GM19043 (cell line): ENCODE results near the gene FAM131A.

ENCODE experiments used
- ATAC-seq: cut with Tn5 transposase; IDR thresholded peaks from one replicate; pipeline ENCODE4 v1.9.1; 2021; ENCODE audit warnings: low read depth; ENCODE audit not compliant: unreplicated experiment

FAM131A gene

DNA sequence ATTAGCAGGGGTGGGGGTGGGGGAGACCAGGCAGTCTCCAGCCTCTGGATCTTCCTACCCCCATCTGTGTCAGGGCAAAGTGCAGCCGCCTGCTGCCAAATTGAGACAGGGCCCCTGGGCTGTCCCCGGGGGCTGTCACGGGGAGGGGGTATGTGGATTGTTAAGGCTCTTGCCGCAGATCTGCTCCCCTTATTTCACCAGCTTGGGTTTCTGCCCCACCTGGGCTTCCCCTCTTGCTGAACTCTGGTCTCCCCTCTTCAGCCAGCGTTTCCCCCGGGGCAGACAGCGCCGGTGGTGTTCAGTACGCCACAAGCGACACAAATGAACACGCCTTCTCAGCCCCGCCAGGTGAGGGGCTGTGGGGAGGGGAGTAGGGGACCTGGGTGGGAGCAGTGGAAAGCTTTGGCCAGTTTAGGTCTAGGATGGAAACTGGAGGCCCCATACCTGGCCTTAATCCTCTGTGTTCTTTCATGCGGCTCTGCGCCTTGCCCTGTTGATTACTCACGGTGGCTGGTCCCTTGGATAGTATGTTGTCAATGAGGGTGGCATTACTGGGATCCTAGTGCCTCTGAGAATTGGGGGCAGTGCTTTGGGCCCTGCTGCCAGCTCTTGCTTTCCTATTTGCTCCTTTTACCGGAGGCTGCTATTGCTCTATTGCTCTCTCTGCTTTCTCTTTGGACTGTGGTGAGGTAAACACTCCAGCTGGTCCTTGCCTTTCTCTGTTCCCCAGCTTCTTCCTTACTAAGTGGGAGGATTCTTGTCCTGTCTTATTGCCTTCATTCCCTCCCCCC, 21.3 kb upstream of the FAM131A start:
- ATAC-seq = no peak

DNA sequence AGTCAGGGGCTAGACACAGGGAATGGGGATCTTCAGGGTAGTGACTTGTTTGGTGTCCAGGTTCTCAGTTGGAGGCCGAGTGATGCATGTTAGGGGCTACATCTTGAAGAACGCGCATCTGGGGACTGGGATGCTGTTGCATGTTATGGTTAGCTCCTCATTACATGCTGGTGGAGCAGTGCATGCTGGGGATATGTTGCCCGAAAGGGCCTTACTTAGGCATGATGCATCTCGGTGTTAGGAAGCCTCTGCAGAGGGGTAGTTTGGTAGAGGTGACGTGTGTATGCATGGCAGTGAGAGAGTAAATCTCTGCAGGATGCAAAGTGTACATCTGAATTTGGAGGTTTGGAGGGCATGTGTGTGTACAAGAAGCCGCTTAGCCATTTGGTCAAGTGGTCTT, 20.6 kb upstream of the FAM131A start:
- no peak for ATAC-seq

DNA sequence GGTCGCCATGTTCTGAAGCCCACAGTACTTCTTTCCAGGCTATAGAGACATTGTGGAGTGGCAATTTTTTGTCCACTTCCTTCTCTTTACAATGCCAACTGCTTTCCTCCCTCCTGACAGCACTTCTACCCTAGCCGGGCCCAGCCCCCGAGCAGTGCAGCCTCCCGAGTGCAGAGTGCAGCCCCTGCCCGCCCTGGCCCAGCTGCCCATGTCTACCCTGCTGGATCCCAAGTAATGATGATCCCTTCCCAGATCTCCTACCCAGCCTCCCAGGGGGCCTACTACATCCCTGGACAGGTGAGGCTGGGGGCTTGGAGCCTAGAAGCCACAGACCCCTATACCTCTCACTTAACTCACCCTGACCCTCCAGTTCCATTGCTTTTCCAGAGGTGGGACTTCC, 20.2 kb upstream of the FAM131A start:
- no peak for ATAC-seq

DNA sequence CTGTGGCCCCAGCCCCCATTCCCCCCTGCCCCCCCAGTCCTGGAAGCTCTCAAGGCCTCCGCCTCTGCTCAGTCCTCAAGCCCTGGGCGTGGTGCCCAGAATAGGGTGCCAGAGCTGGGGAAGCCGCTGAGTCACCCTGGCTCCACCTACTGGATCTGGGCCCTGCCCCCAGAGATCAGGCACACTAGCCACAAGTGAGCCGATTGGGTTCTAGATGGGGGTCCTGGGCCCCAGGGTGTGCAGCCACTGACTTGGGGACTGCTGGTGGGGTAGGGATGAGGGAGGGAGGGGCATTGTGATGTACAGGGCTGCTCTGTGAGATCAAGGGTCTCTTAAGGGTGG, 17.3 kb upstream of the FAM131A start:
- ATAC-seq = no peak

DNA sequence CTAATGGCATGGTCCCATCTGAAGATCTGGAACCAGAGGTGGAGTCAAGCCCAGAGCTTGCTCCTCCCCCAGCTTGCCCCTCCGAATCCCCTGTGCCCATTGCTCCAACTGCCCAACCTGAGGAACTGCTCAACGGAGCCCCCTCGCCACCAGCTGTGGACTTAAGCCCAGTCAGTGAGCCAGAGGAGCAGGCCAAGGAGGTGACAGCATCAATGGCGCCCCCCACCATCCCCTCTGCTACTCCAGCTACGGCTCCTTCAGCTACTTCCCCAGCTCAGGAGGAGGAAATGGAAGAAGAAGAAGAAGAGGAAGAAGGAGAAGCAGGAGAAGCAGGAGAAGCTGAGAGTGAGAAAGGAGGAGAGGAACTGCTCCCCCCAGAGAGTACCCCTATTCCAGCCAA, 15.7 kb upstream of the FAM131A start:
- ATAC-seq = no peak

DNA sequence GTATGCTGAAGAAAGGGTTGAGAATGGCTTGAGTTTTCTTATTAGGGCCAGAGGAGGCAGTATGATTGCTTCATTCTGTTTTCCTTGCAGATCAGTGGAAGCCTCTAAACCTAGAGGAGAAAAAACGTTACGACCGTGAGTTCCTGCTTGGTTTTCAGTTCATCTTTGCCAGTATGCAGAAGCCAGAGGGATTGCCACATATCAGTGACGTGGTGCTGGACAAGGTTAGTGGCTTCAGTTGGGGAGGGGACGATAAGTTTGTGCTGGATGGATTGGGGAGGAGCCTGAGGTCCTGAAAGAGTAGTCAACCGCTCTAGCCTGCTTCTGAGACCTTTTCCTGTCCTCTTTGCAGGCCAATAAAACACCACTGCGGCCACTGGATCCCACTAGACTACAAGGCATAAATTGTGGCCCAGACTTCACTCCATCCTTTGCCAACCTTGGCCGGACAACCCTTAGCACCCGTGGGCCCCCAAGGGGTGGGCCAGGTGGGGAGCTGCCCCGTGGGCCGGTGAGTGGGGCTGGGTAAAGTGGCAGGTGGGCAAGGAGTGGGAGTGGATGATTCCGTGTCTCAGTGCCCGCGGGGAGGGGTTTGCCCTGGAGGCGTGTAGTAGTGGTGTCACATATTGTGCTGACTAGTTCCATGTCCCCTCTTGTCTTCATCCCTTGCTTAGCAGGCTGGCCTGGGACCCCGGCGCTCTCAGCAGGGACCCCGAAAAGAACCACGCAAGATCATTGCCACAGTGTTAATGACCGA, 14.5 kb upstream of the FAM131A start:
- no peak for ATAC-seq

DNA sequence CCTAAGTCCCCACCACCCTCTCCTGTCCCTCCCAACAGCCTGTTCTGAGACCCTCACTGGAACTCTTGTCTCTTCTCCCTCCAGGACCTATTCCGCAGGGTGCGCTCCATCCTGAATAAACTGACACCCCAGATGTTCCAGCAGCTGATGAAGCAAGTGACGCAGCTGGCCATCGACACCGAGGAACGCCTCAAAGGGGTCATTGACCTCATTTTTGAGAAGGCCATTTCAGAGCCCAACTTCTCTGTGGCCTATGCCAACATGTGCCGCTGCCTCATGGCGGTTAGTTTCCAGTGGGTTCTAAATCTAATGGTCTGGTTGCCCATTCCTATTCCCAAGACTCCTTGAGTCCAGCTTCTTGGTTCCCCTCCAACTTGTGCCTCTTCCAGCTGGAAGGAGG, 13.7 kb upstream of the FAM131A start:
- no peak for ATAC-seq

DNA sequence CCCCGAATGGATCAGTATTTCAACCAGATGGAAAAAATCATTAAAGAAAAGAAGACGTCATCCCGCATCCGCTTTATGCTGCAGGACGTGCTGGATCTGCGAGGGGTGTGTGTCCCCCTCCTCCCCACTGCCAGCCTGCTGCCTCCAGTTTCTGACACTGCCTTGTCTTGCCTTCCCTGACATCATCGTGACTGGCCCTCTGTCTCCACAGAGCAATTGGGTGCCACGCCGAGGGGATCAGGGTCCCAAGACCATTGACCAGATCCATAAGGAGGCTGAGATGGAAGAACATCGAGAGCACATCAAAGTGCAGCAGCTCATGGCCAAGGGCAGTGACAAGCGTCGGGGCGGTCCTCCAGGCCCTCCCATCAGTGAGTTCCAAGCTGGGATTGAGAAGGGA, 12.1 kb upstream of the FAM131A start:
- ATAC-seq = no peak

DNA sequence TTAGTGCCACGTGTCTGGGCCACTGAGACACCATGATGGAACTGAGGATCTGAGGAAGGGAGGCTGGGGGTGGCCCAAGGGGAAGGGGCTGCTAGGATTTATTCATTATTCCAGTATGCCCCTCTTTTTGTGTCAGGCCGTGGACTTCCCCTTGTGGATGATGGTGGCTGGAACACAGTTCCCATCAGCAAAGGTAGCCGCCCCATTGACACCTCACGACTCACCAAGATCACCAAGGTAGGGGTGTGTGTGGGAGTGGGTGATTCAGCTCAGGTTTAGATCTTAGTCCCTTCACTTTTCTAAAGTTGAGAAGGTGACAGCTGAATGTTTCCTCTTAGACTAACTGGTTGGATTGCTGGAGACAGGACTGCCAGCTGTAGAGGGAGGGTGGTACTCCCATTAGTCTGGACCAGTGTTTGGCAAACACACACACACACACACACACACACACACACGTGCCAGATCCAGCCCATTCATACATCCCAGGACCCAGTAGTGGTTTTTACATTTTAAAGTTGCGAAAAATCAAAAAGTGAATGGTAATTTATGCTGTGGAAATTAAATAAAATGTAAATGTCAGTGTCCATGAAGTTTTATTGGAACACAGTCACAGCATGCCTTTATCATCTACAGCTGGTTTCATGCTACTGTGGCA, 11.6 kb upstream of the FAM131A start:
- ATAC-seq = no peak

DNA sequence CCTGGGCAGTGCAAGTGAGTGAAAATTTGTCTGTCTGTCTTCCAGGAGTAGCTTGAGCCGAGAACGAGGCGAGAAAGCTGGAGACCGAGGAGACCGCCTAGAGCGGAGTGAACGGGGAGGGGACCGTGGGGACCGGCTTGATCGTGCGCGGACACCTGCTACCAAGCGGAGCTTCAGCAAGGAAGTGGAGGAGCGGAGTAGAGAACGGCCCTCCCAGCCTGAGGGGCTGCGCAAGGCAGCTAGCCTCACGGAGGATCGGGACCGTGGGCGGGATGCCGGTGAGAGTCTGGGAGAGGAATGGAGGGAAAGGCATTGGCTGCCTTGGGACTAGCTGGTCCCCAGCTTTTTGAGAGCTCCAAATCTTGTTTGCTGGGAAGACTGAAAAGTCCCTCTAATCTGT, 10.2 kb upstream of the FAM131A start:
- no peak for ATAC-seq

DNA sequence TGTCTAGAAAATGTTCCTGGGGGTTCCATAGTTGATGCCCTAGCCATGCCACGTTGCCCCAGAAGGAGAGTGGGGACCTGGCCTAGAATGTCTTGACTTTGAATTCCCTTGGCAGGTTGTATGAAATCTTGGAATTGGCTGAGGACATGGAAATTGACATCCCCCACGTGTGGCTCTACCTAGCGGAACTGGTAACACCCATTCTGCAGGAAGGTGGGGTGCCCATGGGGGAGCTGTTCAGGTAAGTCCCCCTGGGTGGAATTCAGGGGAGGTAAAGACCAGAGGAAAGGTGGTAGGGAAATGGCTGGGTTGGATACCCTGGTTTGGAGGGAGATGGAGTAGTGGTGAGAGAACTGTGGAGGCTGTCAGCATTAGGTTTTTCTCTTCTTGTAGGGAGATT, 8.9 kb upstream of the FAM131A start:
- ATAC-seq = no peak

DNA sequence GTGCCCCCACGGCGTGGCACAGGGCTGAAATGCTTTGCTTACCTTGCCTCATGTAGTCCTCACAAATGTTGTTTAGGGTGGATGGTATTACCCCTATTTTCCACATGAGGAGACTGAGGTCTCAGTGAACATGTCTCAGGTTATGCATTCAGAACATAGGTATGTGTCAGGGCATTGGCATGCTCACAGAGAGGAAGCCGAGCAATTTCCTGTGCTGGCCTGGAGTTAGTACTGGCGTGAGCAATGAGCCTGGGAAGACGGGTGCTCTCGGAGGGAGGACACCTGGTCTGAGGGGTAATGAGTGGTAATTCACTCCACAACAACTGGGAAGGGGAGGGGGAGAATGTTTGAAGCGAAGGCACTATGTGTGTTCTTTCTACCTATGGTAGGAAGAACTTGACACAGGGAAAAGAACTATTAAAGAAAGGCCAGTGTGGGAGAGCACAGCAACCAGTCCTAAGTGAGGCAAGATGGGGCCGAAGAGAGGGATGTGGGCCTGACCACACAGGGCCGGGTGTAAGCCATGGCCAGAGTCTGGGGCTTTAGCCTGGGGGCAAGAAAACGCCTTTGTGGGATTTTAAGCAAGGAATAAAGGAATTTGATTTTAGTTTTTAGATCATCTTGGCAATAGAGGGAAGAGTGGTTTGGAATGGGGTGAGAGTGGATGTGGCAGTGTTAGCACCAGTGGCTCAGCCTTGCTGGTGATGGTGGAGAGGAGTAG, 4.9 kb upstream of the FAM131A start:
- no peak for ATAC-seq

DNA sequence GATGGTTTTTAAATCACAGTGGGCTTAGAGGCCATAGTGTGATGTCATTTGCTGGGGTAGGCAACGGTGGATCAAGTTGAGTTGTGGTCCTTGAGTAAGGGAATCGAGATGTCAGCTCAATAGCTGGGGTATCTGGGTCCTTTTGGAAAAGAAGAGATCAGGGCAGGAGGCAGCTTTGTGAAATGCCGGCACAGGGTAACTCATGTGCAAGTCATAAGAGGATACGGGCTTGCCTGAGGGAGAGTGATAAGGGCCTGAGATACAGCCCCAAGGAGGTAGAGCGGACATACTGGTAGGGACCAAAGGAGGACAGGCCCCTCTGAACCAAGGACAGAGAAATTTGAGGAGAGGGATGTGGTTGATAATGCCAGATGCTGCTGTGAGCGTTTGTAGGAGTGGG, 4.2 kb upstream of the FAM131A start:
- ATAC-seq = no peak

DNA sequence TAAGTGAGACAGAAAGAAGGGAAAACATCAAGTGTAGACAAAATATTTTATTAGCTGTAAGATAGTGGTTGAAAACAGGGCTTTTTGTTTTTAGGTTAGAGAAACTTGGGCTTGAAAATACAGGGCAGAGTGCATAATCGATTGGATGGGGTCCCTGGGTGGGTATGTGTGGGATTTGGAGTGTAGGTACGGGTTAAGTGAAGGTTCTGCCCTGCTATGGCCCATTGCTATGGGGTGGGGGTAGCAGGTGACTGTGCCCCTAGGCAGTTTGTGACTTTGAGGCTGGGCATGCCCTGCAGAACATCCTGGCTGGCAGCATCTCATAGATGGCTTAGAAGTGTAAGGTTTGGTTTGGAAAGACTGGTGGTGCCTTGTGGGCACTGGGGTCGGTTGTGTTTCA, 3.7 kb upstream of the FAM131A start:
- ATAC-seq = no peak

DNA sequence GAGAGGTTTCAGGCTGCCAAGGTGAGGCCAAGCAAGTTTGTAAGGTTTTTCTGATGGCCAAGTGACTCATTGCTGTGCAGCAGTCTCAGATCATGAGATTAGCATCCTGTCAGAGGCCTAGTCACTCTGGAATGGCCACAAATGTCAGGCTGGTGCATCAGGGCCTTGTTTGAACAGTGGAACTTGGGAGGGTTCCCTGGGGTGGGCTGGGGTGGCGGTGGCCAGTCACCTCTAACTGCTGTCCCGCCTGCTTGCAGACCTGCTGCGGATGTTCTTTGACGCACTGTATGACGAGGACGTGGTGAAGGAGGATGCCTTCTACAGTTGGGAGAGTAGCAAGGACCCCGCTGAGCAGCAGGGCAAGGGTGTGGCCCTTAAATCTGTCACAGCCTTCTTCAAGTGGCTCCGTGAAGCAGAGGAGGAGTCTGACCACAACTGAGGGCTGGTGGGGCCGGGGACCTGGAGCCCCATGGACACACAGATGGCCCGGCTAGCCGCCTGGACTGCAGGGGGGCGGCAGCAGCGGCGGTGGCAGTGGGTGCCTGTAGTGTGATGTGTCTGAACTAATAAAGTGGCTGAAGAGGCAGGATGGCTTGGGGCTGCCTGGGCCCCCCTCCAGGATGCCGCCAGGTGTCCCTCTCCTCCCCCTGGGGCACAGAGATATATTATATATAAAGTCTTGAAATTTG, 2.8 kb upstream of the FAM131A start:
- no peak for ATAC-seq

DNA sequence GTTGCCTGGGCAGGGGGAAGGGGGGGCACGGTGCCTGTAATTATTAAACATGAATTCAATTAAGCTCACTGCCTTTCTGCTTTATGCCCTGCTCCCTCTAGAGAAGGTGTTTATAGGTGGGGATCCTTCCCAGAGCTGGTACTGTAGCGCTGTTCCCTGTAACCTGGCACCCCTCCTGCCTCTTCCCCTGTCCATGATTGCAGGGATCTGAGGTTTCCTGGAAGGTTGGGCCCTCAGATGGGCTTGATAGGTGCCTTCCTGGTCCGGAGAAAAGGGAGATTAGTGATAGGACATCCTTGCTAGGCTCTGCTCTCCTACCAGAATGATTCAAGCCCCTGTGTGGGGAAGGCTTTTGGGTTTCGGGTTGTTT, 2.1 kb upstream of the FAM131A start:
- ATAC-seq = no peak

DNA sequence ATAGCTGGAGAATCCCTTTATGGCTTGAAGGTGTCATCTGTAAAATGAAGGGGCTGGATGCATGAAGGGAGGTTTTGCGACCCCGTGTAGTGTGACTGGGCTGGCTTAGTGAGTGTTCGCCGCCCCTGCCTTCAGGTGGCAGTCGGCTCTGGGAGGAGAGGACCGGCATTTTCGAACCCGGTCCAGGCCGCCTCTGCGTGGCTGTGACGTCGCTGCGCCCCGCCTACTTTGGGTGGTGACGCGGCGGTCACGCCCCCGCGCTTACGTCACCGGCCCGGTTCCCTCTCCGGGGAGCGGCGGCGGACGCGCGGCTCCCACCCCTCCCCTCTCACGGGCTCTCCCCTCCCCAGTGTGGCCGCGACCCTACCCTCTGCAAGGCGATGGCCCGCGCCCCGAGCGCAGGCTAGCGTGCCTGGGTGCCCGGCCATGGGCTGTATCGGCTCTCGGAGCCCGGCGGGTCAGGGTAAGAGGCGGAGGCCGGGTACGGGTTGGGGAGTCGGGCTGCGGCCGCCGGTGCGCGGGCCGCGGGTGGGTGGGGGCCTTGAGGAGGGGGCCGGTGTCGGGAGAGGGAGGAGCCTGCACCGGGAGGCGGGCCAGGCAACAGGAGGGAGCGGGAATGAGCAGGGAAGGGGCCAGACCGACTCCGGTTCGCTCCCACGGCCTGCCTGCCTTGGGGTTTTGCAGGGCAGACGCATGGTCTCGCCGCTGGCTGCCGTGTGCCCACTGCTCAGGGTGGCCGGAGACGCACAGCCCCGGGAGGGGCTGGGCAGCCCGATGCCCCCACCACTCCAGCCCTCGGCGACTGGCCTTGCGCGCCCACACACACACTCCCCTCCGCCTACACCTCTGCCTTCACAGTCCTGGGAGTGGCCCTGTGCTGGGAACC, 1.5 kb upstream of the FAM131A start:
- ATAC-seq = peak; percentile 78

DNA sequence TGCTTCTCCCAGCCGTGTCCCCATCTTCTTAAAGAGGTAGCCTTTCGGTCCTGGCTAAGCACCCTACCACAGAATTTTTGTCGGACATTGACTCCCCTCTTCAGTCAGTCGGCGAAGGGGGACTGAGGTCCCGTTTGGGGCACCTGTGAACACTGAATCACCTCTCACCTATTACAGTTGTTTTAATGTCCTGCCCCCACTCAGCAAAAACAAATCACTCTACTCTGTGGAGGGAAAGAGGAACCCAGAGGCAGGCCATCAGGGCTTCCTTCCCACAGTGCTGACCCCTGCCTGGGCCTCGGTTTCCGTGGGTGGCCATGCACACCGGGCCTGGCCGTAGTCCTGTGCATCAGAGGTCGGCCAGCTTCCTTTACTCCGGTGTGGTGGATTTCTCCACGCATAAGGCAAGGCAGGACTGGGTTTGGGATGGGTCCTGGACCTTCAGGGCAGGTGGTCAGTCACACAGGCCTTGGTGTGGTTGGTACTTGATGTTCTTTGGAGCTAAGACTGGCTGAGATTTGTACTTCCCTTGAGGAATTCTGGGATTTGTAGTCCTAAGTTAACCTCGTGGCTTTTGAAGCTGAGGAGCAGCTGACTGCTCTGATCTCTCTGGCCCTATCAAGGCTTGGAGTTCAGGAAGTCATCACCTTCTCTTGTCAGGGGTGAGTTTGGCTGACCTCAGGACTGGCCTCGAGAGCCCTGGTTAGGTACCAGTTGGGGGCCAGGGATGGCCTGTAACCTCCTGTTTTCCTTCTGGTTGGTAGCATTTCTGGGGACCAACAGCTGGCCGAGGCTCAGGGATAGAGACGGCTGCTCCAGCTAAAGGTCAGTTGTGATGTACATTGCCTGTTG, 627 bp upstream of the FAM131A start:
- no peak for ATAC-seq

DNA sequence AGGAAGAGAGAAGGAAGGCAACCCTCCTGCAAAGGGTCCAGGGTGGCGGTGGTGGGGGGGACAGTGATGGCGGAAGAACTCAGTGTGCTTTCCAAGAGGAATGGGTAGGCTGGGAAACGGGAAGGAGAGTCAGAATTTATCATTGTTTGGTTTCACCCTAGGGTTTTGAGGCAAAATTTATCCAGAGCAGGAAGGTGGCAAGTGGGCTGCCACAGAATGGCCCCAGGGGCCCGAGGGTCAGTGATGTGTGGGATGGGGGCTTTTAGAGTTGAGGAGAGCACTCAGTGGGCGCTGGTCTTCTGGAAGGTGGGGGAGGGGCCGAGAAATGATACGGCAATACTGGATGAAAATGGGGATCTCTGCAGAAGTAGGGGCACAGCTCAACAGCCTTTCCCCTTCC, 581 bp downstream of the FAM131A start:
- no peak for ATAC-seq
